GM12878 (cell line): Measurements from ENCODE around the gene CCDC9B. TPM values are rescaled to one million over a fixed set of nuclear protein-coding genes. Genes with fewer than 3 reads are reported as not detected.

ENCODE experiments used
- ATAC-seq: fragments of 200-7000 bp; cut with Tn5 transposase; 3 replicates; pipeline ENCODE4 v1.9.1; 2020; ENCODE audit warnings: mild to moderate bottlenecking, moderate library complexity
- BruUV-seq: library from RNA; stranded (reverse); fragments of 400-500 nt; replicated peaks from 2 replicates; lab custom pipeline; 2021; lab: Mats Ljungman, UMichigan
- CTCF ChIA-PET: fragments of 300-600 bp; sonication (Branson Sonifier 250); formaldehyde crosslinking; extraction: SDS; loops from one replicate; lab custom pipeline; 2021; ENCODE audit warnings: inconsistent platforms; lab: Yijun Ruan, JAX
- POLR2A ChIA-PET: fragments of 350-600 bp; formaldehyde crosslinking; extraction: SDS; loops from one replicate; lab custom pipeline; 2021; ENCODE audit warnings: inconsistent platforms; lab: Charles Lee
- RAD21 ChIA-PET: fragments of 300-600 bp; sonication (Branson Sonifier 250); formaldehyde crosslinking; loops from one replicate; lab custom pipeline; 2023; ENCODE audit warnings: antibody characterized with exemption; ENCODE audit not compliant: unreplicated experiment; lab: Charles Lee
- SMC1A ChIA-PET: fragments of 300-600 bp; sonication (Branson Sonifier 250); formaldehyde crosslinking; loops from one replicate; lab custom pipeline; 2023; ENCODE audit not compliant: unreplicated experiment, uncharacterized antibody; lab: Charles Lee
- DNase-seq: peaks from one replicate; pipeline ENCODE4 v3.0.0-alpha.2; 2011; ENCODE audit warnings: low read depth, low spot score
- FAIRE-seq: peaks from 3 replicates; lab custom pipeline; 2011; peaks lifted over from hg19 to GRCh38; lab: Jason Lieb, UNC
- H2AFZ ChIP-seq: 2 replicates; pipeline ENCODE4 v1.6.0; 2011; ENCODE audit warnings: low read depth, low read length, control low read depth; ENCODE audit not compliant: control insufficient read depth
- H3K27ac ChIP-seq: 2 replicates; pipeline ENCODE4 v1.5.1; 2011; ENCODE audit warnings: control low read depth; ENCODE audit not compliant: control insufficient read depth, insufficient read depth
- H3K27me3 ChIP-seq, 2 experiments: replicated peaks in 1 of 2; 2 replicates each; pipeline versions ENCODE4 v1.6.0 to v1.6.1; 2011; ENCODE audit warnings: low read length in 1 of 2; ENCODE audit not compliant: control insufficient read depth in 2 of 2, insufficient read depth in 2 of 2
- H3K36me3 ChIP-seq, 2 experiments: 2 replicates each; pipeline ENCODE4 v1.5.1; 2011; ENCODE audit warnings: low read length in 1 of 2; ENCODE audit not compliant: control insufficient read depth in 2 of 2, insufficient read depth in 2 of 2
- H3K4me1 ChIP-seq: 2 replicates; pipeline ENCODE4 v1.6.1; 2011; ENCODE audit warnings: mild to moderate bottlenecking, low read length, moderate library complexity, mixed read lengths; ENCODE audit not compliant: control insufficient read depth, insufficient read depth
- H3K4me2 ChIP-seq: 2 replicates; pipeline ENCODE4 v1.6.0; 2011; ENCODE audit warnings: control low read depth; ENCODE audit not compliant: control insufficient read depth, insufficient read depth
- H3K4me3 ChIP-seq: fragments of 200-600 bp; sonication (generic); 2 replicates; pipeline ENCODE4 v1.5.1; 2016
- H3K79me2 ChIP-seq: 2 replicates; pipeline ENCODE4 v1.6.0; 2011; ENCODE audit warnings: low read length; ENCODE audit not compliant: control insufficient read depth, insufficient read depth
- H3K9ac ChIP-seq: 2 replicates; pipeline ENCODE4 v1.8.0; 2011; ENCODE audit warnings: low read length, control low read depth, mixed read lengths; ENCODE audit not compliant: control insufficient read depth, insufficient read depth
- H3K9me3 ChIP-seq: replicated peaks from 3 replicates; pipeline ENCODE4 v1.5.1; 2011; ENCODE audit warnings: mild to moderate bottlenecking, low read length; ENCODE audit not compliant: control insufficient read depth, insufficient read depth
- H4K20me1 ChIP-seq: 2 replicates; pipeline ENCODE4 v1.6.0; 2011; ENCODE audit not compliant: control insufficient read depth, insufficient read depth
- PAX8 ChIP-seq: fragments of 450-650 bp; IDR thresholded peaks from 2 replicates; pipeline ENCODE4 v1.6.1; 2017; ENCODE audit warnings: mild to moderate bottlenecking, moderate library complexity
- POU2F2 ChIP-seq: IDR thresholded peaks from 3 replicates; pipeline ENCODE4 v1.6.1; 2011; ENCODE audit warnings: low read depth, mild to moderate bottlenecking, low read length, borderline replicate concordance
- SMC3 ChIP-seq: IDR thresholded peaks from 2 replicates; pipeline ENCODE4 v1.6.1; 2011; ENCODE audit warnings: low read length, improper control_type of control experiment, borderline replicate concordance
- SP1 ChIP-seq: IDR thresholded peaks from one replicate; pipeline ENCODE4 v1.6.1; 2011; ENCODE audit warnings: low read depth, low read length
- WGBS: methylation state at CpG from one replicate; pipeline ENCODE4 v1.1.6; 2016; ENCODE audit warnings: low lambda C conversion rate; ENCODE audit not compliant: insufficient replicate concordance, insufficient coverage; ENCODE audit errors: missing lambda C conversion rate; 5-methylcytosine and 5-hydroxymethylcytosine counted together
- in situ Hi-C: fragments of 300-500 bp; cut with MboI; formaldehyde crosslinking; loops from 9 replicates; pipeline ENCODE4 v1.14.3; 2018; ENCODE audit warnings: mixed read lengths
- intact Hi-C: fragments of 100-400 bp; cut with micrococcal nuclease; formaldehyde crosslinking; loops from one replicate; pipeline ENCODE4 v1.14.2; 2022; ENCODE audit not compliant: unreplicated experiment
- polyA plus RNA-seq, 11 experiments: library from polyadenylated mRNA; depleted of rRNA in 4 of 11; unstranded in 6 of 11; stranded (reverse) in 5 of 11; fragments of >200 nt; fragmentation: Nextera tagmentation in 4 of 11; fragmentation: Illumina TruSeq in 1 of 11; extraction: Ambion mirVana in 4 of 11; extraction: Trizol in 1 of 11; gene quantifications; 1 replicate in 1 of 11; 2 replicates in 10 of 11; pipeline versions ENCODE4 v1.2.1 to v1.2.3, GENCODE V29; 2011 to 2016; ENCODE audit warnings: inconsistent platforms in 2 of 11, missing spikeins in 2 of 11, low read depth in 1 of 11
- total RNA-seq, 4 experiments: library from RNA; depleted of rRNA in 3 of 4; stranded (reverse); fragments of >200 nt in 3 of 4; fragmentation: Illumina TruSeq in 1 of 4; extraction: Trizol in 1 of 4; gene quantifications; 2 replicates each; pipeline versions ENCODE4 v1.2.1 to v1.2.3, GENCODE V29; 2013 to 2021

Gene CCDC9B
- total and polyA plus RNA-seq, 10 of the 15 experiments (the other 5 are each of a cell fraction or from before 2014, with no cell fraction given), result 0.01 to 0.08 (median 0.03) TPM; not detected in 6

DNA sequence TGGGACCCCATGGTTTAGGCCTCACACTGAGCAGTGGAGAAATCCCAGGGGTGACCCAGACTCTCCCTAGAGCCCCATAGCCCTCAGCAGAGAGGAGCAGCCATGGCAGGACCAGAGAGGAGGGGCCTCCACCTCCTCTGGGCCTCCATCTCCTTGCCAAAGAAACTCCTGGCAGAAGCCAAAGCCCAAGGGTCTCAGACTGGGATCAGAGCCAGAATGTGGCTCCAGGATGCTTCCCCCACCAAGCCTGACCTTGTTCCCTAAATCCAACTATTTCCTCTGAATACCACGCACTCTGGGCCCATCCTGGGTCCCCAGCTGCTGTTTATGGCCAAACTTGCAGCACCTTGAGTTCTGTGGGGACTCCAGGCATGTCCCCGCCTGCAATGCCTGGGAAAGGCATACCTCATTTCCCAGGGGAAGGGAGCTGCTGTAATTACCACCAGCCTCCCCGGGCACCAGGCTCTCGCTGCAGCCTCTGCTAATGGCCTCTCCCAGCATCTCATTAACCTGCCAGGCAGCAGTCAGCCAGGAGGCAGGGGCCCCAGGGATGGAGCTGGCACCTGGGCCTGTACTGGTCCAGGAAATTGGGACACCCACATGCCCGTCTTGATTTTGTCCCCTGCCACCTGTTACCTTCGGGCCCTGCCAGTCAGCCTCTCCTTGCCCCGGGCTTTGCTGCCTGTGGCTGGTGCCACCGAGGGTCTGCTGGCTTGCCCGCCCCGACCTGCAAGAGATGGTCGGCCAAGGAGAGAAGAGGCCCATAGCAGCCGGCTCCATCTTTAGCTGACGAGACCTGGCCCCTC, 4.6 kb downstream of the CCDC9B start:
- ChIA-PET POLR2A (interaction anchor here (0.6 to 0.7 kb wide), 2 partner anchors 13 to 216 kb away, joined by 3 to 6 read pairs; no protein-coding TSS in a partner anchor), CTCF (interaction anchor here (0.7 to 13.7 kb wide), 22 partner anchors 9 to 398 kb away, joined by 3 to 336 read pairs (median 8); partner anchors contain the start of genes INAFM2, IVD and PLCB2), RAD21 (interaction anchor here (0.7 to 4.7 kb wide), 9 partner anchors 10 to 296 kb away, joined by 3 to 93 read pairs (median 5); partner anchors contain the start of gene INAFM2), SMC1A (interaction anchor here (0.5 to 4.6 kb wide), 9 partner anchors 9 to 230 kb away, joined by 3 to 58 read pairs (median 10); partner anchors contain the start of genes INAFM2 and PLCB2)
- 29% methylated on average over 13 of the region's 13 CpGs for WGBS
- H3K9ac ChIP-seq, result no peak overlapping the region
- peaks cover 9% of the 10 kb centered on the region for H3K4me1 ChIP-seq
- H3K9me3 ChIP-seq, result no peaks in the 10 kb centered on the region
- H3K4me2 ChIP-seq, result no peak overlapping the region
- no TSS peak for BruUV-seq
- no peaks in the 10 kb centered on the region for H4K20me1 ChIP-seq
- H3K4me3 ChIP-seq, result no peak overlapping the region
- H3K36me3 ChIP-seq, result no peaks in the 10 kb centered on the region
- no peaks in the 10 kb centered on the region for H3K79me2 ChIP-seq
- DNase-seq (no peak), FAIRE-seq (no peak), ATAC-seq (no peak)
- in situ Hi-C loops (no loop called here), intact Hi-C loops (no loop called here)
- no peaks in the 10 kb centered on the region; a peak in 1 of 4 replicates for H3K27me3 ChIP-seq
- H3K27ac ChIP-seq, result no peak overlapping the region
- no peak overlapping the region for H2AFZ ChIP-seq
- TF ChIP-seq POU2F2 (no peak), PAX8 (no peak), SP1 (no peak), SMC3 (no peak)
- TF ChIP-seq, all 136 proteins: peak for 0
